NCI-H128 (cell line): ENCODE data around the gene MND1.

ENCODE experiments used
- DNase-seq: peaks from one replicate; lab custom pipeline; 2025; ENCODE audit not compliant: unreplicated experiment; lab: John Stamatoyannopoulos, UW

Gene MND1, protein sequence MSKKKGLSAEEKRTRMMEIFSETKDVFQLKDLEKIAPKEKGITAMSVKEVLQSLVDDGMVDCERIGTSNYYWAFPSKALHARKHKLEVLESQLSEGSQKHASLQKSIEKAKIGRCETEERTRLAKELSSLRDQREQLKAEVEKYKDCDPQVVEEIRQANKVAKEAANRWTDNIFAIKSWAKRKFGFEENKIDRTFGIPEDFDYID

GRCh38 chr4:153344131-153345011, at the start of gene MND1:
MND1 (plus strand) TSS chr4:153344688; CDS start chr4:153344738, 50 bp downstream.
- DNase-seq, result peak; percentile 60

GRCh38 chr4:153295131-153295755, 49.2 kb upstream of the MND1 start:
- DNase-seq, result no peak

DNA sequence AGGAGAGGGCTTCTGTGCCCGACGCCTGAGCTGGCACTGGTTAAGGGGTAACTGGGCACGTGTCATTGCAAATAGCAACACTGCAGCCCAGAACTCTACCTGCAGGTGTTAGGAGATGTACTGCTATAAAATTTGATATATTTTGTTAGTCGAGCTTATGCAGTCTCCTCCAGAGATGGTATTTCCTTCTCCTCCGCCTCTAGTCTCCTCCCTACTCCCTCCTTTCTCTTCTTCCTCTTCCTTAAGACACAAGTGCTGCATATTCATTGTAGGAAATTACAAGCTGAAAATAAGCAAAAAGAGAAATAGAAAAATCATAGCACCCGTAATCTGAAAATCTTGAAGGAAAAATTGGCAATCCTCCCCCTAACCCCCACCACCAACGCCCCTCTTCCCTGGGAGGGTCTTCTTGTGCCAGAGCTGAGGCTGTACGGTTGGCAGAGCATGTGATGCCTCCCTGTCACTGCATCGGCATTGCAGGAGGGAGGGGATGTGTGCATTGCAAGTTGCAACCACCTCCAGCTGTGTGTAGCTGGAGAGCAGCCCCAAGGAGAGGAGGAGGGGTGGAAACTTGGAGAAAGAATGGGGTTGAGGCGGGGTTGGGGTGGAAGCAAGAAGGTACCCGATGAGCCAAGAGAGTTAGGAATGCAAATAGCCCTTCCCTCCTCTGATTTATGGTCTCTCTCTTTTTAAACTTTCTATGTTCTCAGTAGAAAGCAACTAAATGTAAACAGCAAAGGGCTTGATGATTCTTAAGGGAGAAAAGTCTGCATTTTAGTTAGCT, 48.3 kb upstream of the MND1 start:
- DNase-seq, result no peak

DNA sequence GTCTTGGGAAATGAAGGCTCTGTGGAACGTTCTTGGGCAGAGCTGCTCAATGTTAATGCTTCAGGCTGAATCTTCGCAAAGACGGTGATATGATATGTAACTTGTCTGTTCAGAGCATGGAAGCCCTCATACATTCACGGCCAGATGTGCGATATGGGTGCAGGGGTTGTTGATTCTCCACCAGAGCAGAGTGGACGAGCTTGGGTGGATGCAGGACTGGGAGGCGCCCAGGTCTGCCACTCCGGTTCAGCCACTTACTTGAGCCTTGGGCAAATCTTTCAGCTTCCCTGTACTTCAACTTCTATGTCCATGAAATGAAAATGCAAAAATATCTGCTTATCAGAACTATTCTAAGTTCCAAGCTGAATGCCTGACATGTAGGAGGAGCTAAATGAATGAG, 47.4 kb upstream of the MND1 start:
- no peak for DNase-seq

DNA sequence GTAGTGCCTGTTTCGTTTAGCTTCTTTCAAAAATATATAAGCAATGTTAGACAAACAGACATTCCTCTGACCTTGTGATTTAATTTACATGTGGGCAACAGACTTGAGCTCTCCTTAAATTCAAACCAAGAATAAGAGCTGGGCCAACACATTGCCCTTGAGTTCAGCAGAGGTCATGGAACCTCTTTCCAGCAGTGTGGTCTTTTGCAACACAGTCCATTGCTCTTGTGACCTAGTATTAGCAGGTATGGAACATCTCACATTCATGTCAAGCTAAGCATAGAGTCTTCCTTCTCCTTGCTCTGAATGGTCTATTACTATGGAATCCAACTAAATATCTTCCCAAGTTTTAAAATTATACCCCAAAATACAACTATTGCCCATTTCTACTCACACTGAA, 33.7 kb upstream of the MND1 start:
- DNase-seq, result no peak

DNA sequence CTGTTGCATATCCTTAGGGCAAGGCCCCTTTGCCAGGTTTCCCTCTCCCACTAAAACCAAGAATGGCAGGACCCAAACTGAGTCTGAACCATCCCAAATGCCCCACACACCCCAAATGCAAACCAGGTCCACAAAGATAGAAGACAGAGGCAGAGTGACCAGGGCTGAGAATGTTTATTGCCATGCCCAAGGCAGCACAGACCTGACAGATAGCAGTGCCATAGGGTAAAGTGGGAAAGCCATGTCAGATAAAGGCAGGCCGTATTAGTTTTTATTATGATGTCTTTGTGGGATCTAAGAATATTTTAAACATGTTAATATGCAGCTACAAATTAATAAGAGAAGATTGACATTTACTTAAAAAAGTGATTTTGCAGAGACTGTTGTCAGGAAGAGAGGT, 29.6 kb upstream of the MND1 start:
- DNase-seq, result no peak

DNA sequence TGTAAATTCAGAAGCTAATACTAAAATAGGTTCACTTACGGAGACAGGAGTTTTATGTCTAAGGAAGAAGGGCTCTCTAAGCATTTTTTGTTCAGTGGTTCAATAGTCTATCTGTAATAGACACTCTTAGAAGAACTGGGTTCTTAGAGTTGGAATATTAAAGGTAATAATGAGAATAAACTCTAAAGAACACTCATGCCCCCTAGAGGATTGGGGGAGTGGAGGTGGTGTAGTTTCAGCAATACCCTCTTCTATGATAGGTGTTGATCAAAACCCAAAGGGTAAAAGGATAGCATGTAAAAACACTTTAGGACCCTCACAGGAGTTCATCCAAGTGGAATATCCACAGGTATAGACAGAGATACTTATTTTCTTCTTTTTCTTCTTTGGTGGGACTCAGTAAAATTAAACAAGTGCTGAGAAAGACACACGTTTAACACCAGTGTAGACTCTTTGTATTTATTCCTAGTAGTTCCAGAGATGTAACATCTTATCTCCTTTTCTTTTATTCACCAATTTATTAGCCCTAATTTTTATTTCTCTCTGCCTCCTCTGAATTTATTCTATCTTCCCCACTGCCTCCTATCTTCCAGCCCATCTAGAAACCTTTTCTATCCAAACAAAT, 25.7 kb upstream of the MND1 start:
- peak; percentile 6 for DNase-seq

- DNase-seq, result no peak
Measured at GRCh38 chr4:153322791-153323190, 21.7 kb upstream of the MND1 start.

DNA sequence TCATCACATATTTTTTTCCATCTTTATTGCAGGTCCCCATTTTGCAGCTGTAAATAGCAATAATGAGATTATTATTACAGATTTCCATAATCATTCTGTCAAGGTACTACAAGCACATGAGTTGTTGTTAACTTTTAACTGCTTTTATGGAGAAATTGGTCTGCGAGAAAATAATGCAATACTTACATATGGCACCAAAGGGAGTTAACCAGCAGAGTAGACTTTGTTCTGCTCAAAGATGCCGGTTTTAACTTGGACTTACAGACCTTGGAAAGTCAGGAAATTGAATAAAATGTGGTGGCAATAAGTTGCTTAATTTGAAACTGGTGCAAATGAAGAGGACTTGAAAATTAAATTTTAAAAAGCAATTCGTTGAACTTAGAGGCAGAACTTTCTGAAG, 20.4 kb upstream of the MND1 start:
- no peak for DNase-seq

DNA sequence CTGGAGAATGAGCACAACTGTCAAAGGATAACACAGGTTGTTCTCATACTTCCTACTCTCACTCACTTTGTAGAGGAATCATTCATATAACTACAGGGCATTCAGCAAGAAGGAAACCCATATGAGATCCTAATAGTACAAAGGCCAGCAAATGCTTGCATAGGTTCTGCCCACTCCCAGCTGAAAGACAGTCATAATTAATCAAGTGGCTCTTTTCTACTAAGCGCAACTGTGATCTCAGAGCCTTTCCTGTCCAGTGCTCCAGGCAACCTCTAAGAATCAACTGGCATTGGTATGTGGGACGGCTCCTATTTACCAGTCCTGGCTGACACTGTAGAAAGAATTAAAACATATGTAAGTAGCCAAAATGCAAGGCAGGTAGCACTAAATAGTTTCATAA, 18.9 kb upstream of the MND1 start:
- no peak for DNase-seq

- DNase-seq, result no peak
Measured at GRCh38 chr4:153326513-153326912, 18.0 kb upstream of the MND1 start.

- no peak for DNase-seq
Measured at GRCh38 chr4:153327247-153327646, 17.2 kb upstream of the MND1 start.

- DNase-seq, result no peak
Measured at GRCh38 chr4:153332936-153333335, 11.6 kb upstream of the MND1 start.

GRCh38 chr4:153333874-153334273, 10.6 kb upstream of the MND1 start:
- DNase-seq, result no peak

GRCh38 chr4:153335665-153336064, 8.8 kb upstream of the MND1 start:
- DNase-seq, result no peak

- no peak for DNase-seq
Measured at GRCh38 chr4:153337686-153338085, 6.8 kb upstream of the MND1 start.

GRCh38 chr4:153341575-153342090, 2.9 kb upstream of the MND1 start:
- no peak for DNase-seq

DNA sequence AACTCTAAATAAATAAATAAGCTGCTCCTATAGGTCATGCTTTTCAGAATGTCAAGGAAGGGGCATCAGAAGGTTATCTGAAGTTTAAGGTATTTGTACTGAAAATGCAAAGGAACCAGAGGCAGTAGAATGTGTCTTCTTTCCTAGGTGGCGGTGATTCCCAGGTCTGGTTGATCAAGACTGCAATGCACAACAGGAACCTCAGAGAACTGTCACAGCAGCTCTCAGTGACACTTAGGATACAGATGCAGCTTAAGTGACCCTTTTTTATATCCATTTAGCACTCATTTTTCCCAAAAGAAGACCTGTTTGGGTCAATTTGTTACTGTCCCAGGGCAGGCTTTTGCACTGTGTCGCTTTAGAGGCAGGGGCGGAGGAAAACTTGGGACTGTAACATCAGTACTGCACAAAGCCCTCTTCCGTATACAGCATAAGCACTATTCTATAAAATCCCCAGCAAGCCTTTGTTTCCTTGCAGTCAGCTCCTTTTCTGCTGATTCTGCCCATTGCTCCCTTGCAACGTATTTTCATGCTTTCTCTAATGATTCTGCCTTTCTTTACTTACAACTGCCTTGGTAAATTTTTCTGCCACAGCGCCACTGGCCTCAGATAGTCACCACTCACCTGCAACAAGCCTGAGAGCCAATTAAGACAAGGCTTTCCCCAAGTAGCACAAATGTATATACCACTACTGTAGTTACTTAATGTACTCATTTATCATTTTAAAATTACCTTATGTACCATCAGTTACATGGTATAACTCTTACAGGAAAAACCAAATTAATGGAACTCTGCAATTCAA, 1.5 kb upstream of the MND1 start:
- no peak for DNase-seq

GRCh38 chr4:153345012-153345981, 809 bp downstream of the MND1 start:
- peak; percentile 32 for DNase-seq
